HepG2 (cell line): ENCODE data around the gene ZNF385B. TPM values are rescaled to one million over a fixed set of nuclear protein-coding genes. Genes with fewer than 3 reads are reported as not detected.

Source experiments
- ADNP ChIP-seq: sonication (generic); formaldehyde crosslinking; IDR thresholded peaks from 2 replicates; pipeline ENCODE4 v1.4.0; 2020; ENCODE audit warnings: missing genetic modification reagents
- ATF5 ChIP-seq: sonication (generic); formaldehyde crosslinking; IDR thresholded peaks from 2 replicates; pipeline ENCODE4 v1.4.0; 2020; ENCODE audit warnings: mild to moderate bottlenecking, low read depth, missing genetic modification reagents
- BCLAF1 ChIP-seq: fragments of 450-650 bp; IDR thresholded peaks from 2 replicates; pipeline ENCODE4 v1.6.1; 2017; ENCODE audit warnings: mild to moderate bottlenecking
- CREM ChIP-seq, 2 experiments: sonication (generic) in 1 of 2; formaldehyde crosslinking in 1 of 2; IDR thresholded peaks; 2 replicates each; pipeline versions ENCODE4 v1.4.0 to v1.6.1; 2016 to 2020; ENCODE audit warnings: antibody characterized with exemption in 1 of 2, mild to moderate bottlenecking in 1 of 2, missing genetic modification reagents in 1 of 2
- GMEB1 ChIP-seq: sonication (generic); formaldehyde crosslinking; IDR thresholded peaks from 2 replicates; pipeline ENCODE4 v1.5.1; 2020; ENCODE audit warnings: missing genetic modification reagents, mild to moderate bottlenecking, borderline replicate concordance
- HNRNPUL1 ChIP-seq: fragments of 200-400 bp; formaldehyde crosslinking; IDR thresholded peaks from 2 replicates; pipeline ENCODE4 v1.6.1; 2017; ENCODE audit warnings: low read depth, mild to moderate bottlenecking, low read length, moderate library complexity
- ISL2 ChIP-seq: sonication (generic); formaldehyde crosslinking; IDR thresholded peaks from 2 replicates; pipeline ENCODE4 v1.5.0; 2020; ENCODE audit warnings: missing genetic modification reagents
- MED1 ChIP-seq: sonication (generic); formaldehyde crosslinking; IDR thresholded peaks from 2 replicates; pipeline ENCODE4 v1.4.0; 2020; ENCODE audit warnings: missing genetic modification reagents
- PAXIP1 ChIP-seq: sonication (generic); formaldehyde crosslinking; conservative IDR thresholded peaks from 2 replicates; pipeline ENCODE4 v1.4.0; 2020; ENCODE audit warnings: mild to moderate bottlenecking, missing genetic modification reagents, moderate library complexity
- REPIN1 ChIP-seq: sonication (generic); formaldehyde crosslinking; IDR thresholded peaks from 2 replicates; pipeline ENCODE4 v1.8.0; 2022; ENCODE audit warnings: missing genetic modification reagents, low read depth, mild to moderate bottlenecking, borderline replicate concordance
- SOX13 ChIP-seq, 3 experiments: fragments of 450-650 bp in 1 of 3; sonication (generic) in 1 of 3; formaldehyde crosslinking in 1 of 3; IDR thresholded peaks in 2 of 3; conservative IDR thresholded peaks in 1 of 3; 2 replicates each; pipeline versions ENCODE4 v1.5.0 to v1.6.1; 2016 to 2020; ENCODE audit warnings: antibody characterized with exemption in 1 of 3, mild to moderate bottlenecking in 1 of 3, missing compliant biosample characterization in 1 of 3, missing genetic modification reagents in 1 of 3, moderate library complexity in 1 of 3
- TOPORS ChIP-seq: sonication (generic); formaldehyde crosslinking; IDR thresholded peaks from 2 replicates; pipeline ENCODE4 v1.8.0; 2023; ENCODE audit warnings: mild to moderate bottlenecking, missing genetic modification reagents
- ZNF274 ChIP-seq: sonication (generic); formaldehyde crosslinking; IDR thresholded peaks from 2 replicates; pipeline ENCODE4 v1.5.1; 2020; ENCODE audit warnings: mild to moderate bottlenecking, missing genetic modification reagents
- ZNF317 ChIP-seq: sonication (generic); formaldehyde crosslinking; IDR thresholded peaks from 2 replicates; pipeline ENCODE4 v1.5.0; 2020; ENCODE audit warnings: mild to moderate bottlenecking, missing genetic modification reagents
- ZNF7 ChIP-seq: IDR thresholded peaks from 2 replicates; pipeline ENCODE4 v1.6.1; 2016; ENCODE audit warnings: missing biosample characterization, missing genetic modification reagents
- ZNF710 ChIP-seq: sonication (generic); formaldehyde crosslinking; IDR thresholded peaks from 2 replicates; pipeline ENCODE4 v1.5.0; 2020; ENCODE audit warnings: mild to moderate bottlenecking, missing genetic modification reagents, borderline replicate concordance
- polyA plus RNA-seq, 8 experiments: library from polyadenylated mRNA; depleted of rRNA in 3 of 8; stranded (reverse) in 7 of 8; unstranded in 1 of 8; fragments of >200 nt; fragmentation: Illumina TruSeq in 4 of 8; extraction: Trizol in 4 of 8; gene quantifications; 2 replicates each; pipeline versions ENCODE4 v1.2.1 to v1.2.3, GENCODE V29; 2011 to 2016; ENCODE audit warnings: low read depth in 4 of 8, missing spikeins in 1 of 8, mixed read lengths in 1 of 8; ENCODE audit not compliant: insufficient read depth in 1 of 8
- total RNA-seq, 5 experiments: library from RNA; depleted of rRNA; stranded (reverse); fragments of >200 nt; fragmentation: Illumina TruSeq; extraction: Trizol; gene quantifications; 2 replicates each; pipeline ENCODE4 v1.2.3, GENCODE V29; 2016; ENCODE audit warnings: low read depth in 1 of 5

ZNF385B gene
- total and polyA plus RNA-seq, 2 of the 13 experiments (the other 11 are each of a cell fraction or from before 2014, with no cell fraction given), result 3.3 to 6.7 TPM

- no peak for TF ChIP-seq ATF5
- peak; percentile 75 for TF ChIP-seq CREM (IDR thresholded peaks at IDR 0.05)
- TF ChIP-seq CREM (CRISPR knock-in tag; IDR thresholded peaks at IDR 0.05), result no peak
- TF ChIP-seq TOPORS (CRISPR knock-in tag), result no peak
- TF ChIP-seq PAXIP1 (CRISPR knock-in tag), result peak; percentile 81
- TF ChIP-seq REPIN1, result 0 out of 2 replicates have a peak, but pooled peaks have one; percentile 9
- TF ChIP-seq ZNF274, result no peak
- TF ChIP-seq ZNF317 (CRISPR knock-in tag), result no peak
- TF ChIP-seq HNRNPUL1, result peak; percentile 76; the same call in 1 of the 2 replicates
- 0 out of 2 replicates have a peak, but pooled peaks have one; percentile 21 for TF ChIP-seq ADNP (CRISPR knock-in tag)
- no peak for TF ChIP-seq GMEB1
- TF ChIP-seq MED1 (CRISPR knock-in tag), result peak; percentile 61
- TF ChIP-seq ISL2 (CRISPR knock-in tag), result peak; percentile 87
- TF ChIP-seq ZNF710 (CRISPR knock-in tag), result no peak
- no peak for TF ChIP-seq SOX13 (IDR thresholded peaks at IDR 0.05)
- TF ChIP-seq SOX13 (CRISPR knock-in tag; conservative IDR thresholded peaks at IDR 0.05 in 1 of 2, IDR thresholded peaks at IDR 0.05 in 1 of 2), result peak in 1 of 2 experiments; percentile 80; a peak in 1 of 4 replicates
- TF ChIP-seq ZNF7, result no peak
- TF ChIP-seq BCLAF1, result no peak
Observed at GRCh38 chr2:179558010-179558934, 303.1 kb downstream of the ZNF385B start (continued).
